ENCODE results near the gene GJA3.

The GJA3 gene

GRCh38 chr13:20160306-20161274 is at the start of gene GJA3:
GJA3 (minus strand) TSS chr13:20161052; CDS start chr13:20143288, 17,764 bp downstream.
- peak; percentile 20 for DNase-seq
- in situ Hi-C loops (cut with HindIII; ENCODE audit: low pct_ligation_motif_present, low pct_unique_long_range_greater_than_20kb, low sequenced_read_pairs), result no loop called here

GRCh38 chr13:20209948-20210347 is 49.1 kb upstream of the GJA3 start:
- DNase-seq, result no peak
- in situ Hi-C loops (cut with HindIII; ENCODE audit: low pct_ligation_motif_present, low pct_unique_long_range_greater_than_20kb, low sequenced_read_pairs), result no loop called here

GRCh38 chr13:20206698-20207235 is 45.9 kb upstream of the GJA3 start:
- in situ Hi-C loops (cut with HindIII; ENCODE audit: low pct_ligation_motif_present, low pct_unique_long_range_greater_than_20kb, low sequenced_read_pairs), result no loop called here
- DNase-seq, result no peak

- DNase-seq, result no peak
- in situ Hi-C loops (cut with HindIII; ENCODE audit: low pct_ligation_motif_present, low pct_unique_long_range_greater_than_20kb, low sequenced_read_pairs), result no loop called here
Measured at GRCh38 chr13:20206065-20206697, 45.3 kb upstream of the GJA3 start.

- no peak for DNase-seq
- in situ Hi-C loops (cut with HindIII; ENCODE audit: low pct_ligation_motif_present, low pct_unique_long_range_greater_than_20kb, low sequenced_read_pairs), result no loop called here
Measured at GRCh38 chr13:20198781-20199180, 37.9 kb upstream of the GJA3 start.

GRCh38 chr13:20197361-20197834 is 36.5 kb upstream of the GJA3 start:
- in situ Hi-C loops (cut with HindIII; ENCODE audit: low pct_ligation_motif_present, low pct_unique_long_range_greater_than_20kb, low sequenced_read_pairs), result no loop called here
- DNase-seq, result peak; percentile 47

GRCh38 chr13:20195801-20196200 is 34.9 kb upstream of the GJA3 start:
- in situ Hi-C loops (cut with HindIII; ENCODE audit: low pct_ligation_motif_present, low pct_unique_long_range_greater_than_20kb, low sequenced_read_pairs), result no loop called here
- no peak for DNase-seq

- DNase-seq, result no peak
- in situ Hi-C loops (cut with HindIII; ENCODE audit: low pct_ligation_motif_present, low pct_unique_long_range_greater_than_20kb, low sequenced_read_pairs), result no loop called here
Measured at GRCh38 chr13:20193907-20194631, 33.2 kb upstream of the GJA3 start.

- no peak for DNase-seq
- in situ Hi-C loops (cut with HindIII; ENCODE audit: low pct_ligation_motif_present, low pct_unique_long_range_greater_than_20kb, low sequenced_read_pairs), result no loop called here
Measured at GRCh38 chr13:20193162-20193906, 32.5 kb upstream of the GJA3 start.

- in situ Hi-C loops (cut with HindIII; ENCODE audit: low pct_ligation_motif_present, low pct_unique_long_range_greater_than_20kb, low sequenced_read_pairs), result no loop called here
- DNase-seq, result no peak
Measured at GRCh38 chr13:20192836-20193161, 31.9 kb upstream of the GJA3 start, which contains the start of gene GJB2. GJB2 (minus strand) TSS chr13:20192938; CDS start chr13:20189581, 3,357 bp downstream.

- in situ Hi-C loops (cut with HindIII; ENCODE audit: low pct_ligation_motif_present, low pct_unique_long_range_greater_than_20kb, low sequenced_read_pairs), result no loop called here
- DNase-seq, result peak; percentile 27
Measured at GRCh38 chr13:20192158-20192835, 31.4 kb upstream of the GJA3 start.

- peak; percentile 42 for DNase-seq
- in situ Hi-C loops (cut with HindIII; ENCODE audit: low pct_ligation_motif_present, low pct_unique_long_range_greater_than_20kb, low sequenced_read_pairs), result no loop called here
Measured at GRCh38 chr13:20191311-20192157, 30.7 kb upstream of the GJA3 start.

- in situ Hi-C loops (cut with HindIII; ENCODE audit: low pct_ligation_motif_present, low pct_unique_long_range_greater_than_20kb, low sequenced_read_pairs), result no loop called here
Measured at GRCh38 chr13:20190481-20191310, 29.8 kb upstream of the GJA3 start.

GRCh38 chr13:20190076-20190475 is 29.2 kb upstream of the GJA3 start:
- no peak for DNase-seq
- in situ Hi-C loops (cut with HindIII; ENCODE audit: low pct_ligation_motif_present, low pct_unique_long_range_greater_than_20kb, low sequenced_read_pairs), result no loop called here

More at GRCh38 chr13:20190481-20191310, 29.8 kb upstream of the GJA3 start:
- peak; percentile 57 for DNase-seq

GRCh38 chr13:20188667-20189553 is 28.1 kb upstream of the GJA3 start:
- in situ Hi-C loops (cut with HindIII; ENCODE audit: low pct_ligation_motif_present, low pct_unique_long_range_greater_than_20kb, low sequenced_read_pairs), result no loop called here
- no peak for DNase-seq
